ENCODE results near the gene EEPD1.

DNA sequence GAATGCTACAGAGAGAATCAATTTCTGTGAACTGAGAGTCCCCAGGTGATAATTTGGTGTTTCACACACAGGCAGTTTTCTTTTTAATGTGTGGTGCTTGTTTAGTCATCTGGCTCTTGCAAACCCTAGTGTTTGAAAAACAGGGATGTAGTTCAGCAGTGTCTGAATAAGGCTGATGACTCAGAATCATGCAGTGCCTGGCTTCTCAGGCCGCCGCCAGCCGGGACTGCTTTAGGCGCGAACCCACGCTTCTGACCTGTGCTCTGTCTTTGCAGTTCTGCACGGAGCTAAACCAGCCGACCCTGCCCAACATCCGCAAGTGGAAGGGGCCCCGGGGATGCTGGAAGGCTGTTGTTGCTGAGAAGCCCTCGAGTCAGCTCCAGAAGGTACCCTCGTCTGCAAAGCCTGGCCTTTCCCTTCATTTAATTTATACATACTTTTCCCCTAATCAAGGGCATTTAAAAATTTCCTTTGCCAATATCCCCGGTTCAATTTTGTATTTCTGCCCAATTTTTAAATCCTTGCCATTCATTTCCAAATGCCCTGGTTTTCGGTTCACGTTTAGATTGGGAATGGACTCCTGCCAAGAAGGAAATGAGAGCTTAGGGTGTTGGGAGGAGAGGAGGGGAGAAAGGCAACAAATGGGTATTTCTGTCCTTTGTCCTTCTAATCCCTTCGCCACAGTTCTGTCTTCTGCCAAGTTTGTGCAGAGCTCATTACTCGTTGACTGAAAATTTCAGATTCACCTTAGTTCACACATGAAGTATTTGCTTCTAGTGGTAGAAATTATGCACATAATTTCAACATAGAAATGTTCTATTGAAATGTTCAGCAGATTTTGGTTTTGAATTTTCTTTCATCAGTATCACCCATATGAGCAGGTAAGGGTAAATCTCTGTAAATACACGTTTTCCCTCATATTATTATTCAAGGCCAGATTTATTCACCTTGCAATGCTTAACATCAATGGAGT, 128.1 kb downstream of the EEPD1 start:
- TF ChIP-seq, protein P1, sequence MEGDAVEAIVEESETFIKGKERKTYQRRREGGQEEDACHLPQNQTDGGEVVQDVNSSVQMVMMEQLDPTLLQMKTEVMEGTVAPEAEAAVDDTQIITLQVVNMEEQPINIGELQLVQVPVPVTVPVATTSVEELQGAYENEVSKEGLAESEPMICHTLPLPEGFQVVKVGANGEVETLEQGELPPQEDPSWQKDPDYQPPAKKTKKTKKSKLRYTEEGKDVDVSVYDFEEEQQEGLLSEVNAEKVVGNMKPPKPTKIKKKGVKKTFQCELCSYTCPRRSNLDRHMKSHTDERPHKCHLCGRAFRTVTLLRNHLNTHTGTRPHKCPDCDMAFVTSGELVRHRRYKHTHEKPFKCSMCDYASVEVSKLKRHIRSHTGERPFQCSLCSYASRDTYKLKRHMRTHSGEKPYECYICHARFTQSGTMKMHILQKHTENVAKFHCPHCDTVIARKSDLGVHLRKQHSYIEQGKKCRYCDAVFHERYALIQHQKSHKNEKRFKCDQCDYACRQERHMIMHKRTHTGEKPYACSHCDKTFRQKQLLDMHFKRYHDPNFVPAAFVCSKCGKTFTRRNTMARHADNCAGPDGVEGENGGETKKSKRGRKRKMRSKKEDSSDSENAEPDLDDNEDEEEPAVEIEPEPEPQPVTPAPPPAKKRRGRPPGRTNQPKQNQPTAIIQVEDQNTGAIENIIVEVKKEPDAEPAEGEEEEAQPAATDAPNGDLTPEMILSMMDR (IDR thresholded peaks at IDR 0.05; ENCODE audit: borderline replicate concordance, extremely low read depth, low read length, poor library complexity, severe bottlenecking) = no peak
- TF ChIP-seq EZH2 (IDR thresholded peaks at IDR 0.05; ENCODE audit: borderline replicate concordance, low read depth, low read length, severe bottlenecking) = no peak

All from DND-41 (cell line).